Stimulated activated CD8-positive, alpha-beta memory T cell treated with anti-CD3 and anti-CD28 coated beads, Interleukin-7, amount 100 ng/mL, for 48 hours (primary cell): ENCODE data around the gene LCN6.
A peak's percentile ranks its signal among the peaks of the same experiment; 100 is the strongest.
"Not testable (repeated sequence)": the region's sequence is repeated elsewhere in the genome, so short reads cannot be mapped to it uniquely, and the experiment has no call there.

Experiments
- DNase-seq, 2 donors: peaks; one replicate each; pipeline ENCODE4 v3.0.0-alpha.2; 2020; ENCODE audit warnings: low read depth in 1 of 2; ENCODE audit errors: extremely low read depth in 1 of 2

LCN6 gene

DNA sequence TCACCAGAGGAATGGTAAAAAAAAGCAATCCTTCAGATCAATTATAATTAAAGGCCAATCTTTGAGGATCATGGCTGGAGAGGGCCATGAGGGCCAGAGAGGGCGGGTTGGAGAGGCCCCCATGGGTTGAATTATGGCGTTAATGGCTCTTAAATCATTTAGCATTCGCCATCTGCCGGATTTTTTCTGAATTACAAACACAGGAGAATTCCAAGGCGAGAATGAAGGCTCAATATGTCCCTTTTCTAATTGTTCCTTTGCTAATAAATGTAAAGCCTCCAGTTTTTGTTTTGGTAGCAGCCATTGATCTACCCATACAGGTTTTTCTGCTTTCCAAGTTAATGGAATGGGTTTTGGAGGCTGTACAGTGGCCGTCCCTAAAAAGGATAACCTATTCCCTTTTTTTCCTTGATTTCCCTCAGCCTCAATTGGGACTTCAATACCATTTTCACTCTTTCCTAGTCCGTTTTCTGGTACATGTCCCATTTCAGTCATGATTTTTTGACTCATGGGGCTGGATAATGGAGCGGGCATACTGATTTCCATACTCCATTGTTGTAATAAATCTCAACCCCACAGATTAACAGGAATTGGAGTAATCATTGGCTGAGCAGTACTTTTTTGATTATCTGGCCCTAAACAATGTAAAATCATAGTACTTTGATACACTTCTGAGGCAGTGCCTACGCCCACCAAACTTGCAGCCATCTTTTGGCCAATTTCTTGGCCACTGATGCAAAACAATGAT is 36.1 kb upstream of the LCN6 start:
- DNase-seq: no peak

DNA sequence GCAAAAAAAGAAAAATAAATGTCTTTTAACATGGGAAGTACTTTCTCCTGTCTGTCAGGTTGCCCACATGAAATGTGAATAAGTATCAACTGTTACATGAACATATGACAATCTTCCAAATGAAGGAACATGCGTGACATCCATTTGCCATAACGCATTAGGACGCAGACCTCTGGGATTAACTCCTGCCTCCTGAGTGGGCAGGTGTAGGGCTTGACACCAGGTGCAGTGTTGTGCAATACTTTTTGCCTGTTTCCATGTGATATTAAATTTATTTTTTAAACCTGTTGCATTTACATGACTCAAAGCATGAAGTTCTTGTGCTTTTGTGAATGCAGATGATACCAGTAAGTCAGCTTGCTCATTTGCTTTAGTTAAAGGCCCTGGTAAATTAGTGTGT is 34.1 kb upstream of the LCN6 start:
- DNase-seq: no peak

- DNase-seq: no peak
Measured at GRCh38 chr9:136779808-136780207, 31.5 kb upstream of the LCN6 start.

- no peak for DNase-seq
Measured at GRCh38 chr9:136777359-136777758, 29.0 kb upstream of the LCN6 start.

DNA sequence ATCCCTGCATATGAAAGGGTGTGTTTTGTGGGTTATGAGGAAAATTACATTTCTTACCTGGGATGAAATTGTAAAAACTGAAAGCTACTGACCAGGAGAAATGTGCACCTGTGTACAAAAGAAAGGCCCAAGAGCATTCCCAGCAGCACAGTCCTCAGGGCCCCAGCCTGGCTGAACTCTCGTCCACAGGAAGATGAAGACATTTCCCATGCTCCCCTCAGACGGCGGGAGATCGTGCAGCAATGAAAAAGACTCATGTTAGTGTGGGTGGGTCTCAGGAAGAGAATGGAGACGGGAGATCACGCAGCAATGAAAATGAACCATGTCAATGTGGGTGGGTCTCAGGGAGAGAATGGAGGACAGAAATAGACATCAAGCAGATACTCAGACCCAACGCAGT is 28.6 kb upstream of the LCN6 start:
- no peak for DNase-seq

DNA sequence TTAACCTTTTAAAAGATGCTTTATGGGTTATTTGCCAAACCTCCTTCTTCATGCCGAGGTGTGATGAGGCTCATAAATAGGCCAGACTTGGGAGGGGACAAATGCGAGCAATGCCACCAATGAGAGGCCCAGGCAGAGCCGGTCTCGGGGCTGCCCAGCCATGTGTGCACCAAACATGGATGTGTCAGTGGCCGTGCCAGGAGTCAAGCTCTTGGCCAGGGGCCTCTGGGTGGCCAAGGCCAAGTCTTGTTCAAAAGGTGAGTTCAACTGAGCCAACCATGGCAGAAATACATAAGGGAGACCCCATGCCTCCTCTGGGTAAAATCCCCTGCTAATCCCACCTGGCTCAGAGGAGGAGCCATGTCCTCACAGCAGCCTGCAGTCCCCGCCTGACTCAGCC is 26.9 kb upstream of the LCN6 start:
- no peak for DNase-seq

DNA sequence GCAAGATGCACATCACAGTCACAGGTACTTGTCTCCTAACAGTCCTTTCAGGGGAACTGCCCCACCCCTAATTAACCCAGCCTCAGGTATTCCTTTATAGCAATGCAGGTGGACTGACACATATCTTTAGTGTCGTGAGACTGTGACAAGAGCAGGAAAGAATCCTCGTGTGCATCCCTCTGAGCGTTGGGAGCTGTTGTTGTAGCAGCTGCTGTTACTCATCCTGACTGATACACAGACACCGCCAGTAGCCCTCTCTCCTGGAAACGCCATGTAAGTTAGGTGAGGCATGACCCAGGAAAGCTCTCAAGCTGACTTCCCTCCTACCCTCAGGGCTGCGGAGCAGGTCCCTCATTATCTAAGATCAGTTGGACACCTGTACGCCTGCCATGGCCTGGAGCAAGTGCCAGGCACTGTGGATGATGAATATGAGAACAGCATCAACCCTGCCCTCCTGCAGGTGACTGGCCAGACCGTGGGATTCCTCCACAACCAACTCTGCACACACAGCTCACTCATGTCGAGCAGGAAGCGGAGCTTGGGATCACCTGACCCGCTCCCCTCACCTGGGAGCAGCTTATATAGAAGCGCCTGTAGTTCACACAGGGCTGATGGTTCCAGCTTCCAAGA is 26.2 kb upstream of the LCN6 start:
- no peak for DNase-seq

DNA sequence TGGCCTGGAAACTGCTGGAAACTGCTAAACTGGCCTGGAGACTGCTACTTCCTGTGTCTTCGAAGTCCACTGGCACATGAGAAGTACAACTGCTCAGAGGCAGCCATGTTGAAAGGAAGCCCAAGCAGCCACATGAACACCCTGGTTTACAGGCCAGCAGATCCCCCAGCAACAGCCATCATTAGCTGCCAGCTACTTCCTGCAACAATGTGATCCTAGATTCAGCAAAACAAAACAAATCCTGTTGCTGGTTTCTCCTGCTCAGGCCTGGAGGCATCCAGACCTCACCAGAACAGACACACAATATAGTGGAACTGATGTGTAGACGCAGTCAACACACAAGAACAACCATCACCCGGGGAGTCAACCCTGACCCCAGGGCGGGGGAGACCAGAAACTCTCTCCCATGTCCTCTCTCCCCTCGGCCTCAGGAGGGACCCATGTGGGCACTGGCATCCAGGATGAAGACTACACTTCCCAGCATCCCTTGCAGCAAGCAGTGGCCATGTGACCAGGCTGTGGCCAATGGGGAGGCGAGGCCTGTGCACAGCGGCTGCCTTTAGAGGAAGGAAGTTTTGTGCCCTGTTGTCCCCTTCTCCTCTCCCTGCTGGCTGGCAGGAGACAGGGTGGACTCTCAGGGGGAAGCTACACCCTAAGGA is 25.2 kb upstream of the LCN6 start:
- DNase-seq: peak in 1 of 2 donors; percentile 29

DNA sequence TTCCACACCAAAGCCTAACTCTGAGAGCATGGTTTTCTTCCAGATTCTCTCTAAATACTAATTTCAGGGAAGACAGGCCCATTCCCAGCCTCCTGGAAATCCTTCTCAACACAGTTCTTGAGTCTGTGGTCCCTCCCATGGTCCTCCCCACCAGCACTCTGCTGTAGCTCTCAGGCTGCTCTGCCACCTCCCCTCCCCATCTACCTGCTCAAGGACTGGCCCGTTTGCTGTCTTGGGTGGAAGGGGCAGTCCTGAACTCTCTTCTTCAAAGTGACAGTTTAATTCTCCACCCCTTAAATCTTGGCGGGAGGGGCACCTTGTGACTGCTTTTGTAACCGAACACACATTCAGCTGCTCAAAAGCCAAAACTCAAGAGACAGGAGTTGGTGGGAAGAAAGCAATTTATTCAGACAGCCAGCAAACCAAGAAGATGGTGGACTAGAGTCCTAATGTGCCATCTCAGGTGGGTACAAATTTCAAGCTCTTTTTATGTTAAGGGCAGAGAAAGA is 23.6 kb upstream of the LCN6 start:
- DNase-seq: no peak

- DNase-seq: no peak
Measured at GRCh38 chr9:136769710-136770191, 21.4 kb upstream of the LCN6 start.

GRCh38 chr9:136766410-136767120 is 18.2 kb upstream of the LCN6 start:
- peak in 1 of 2 donors; percentile 28 for DNase-seq

DNA sequence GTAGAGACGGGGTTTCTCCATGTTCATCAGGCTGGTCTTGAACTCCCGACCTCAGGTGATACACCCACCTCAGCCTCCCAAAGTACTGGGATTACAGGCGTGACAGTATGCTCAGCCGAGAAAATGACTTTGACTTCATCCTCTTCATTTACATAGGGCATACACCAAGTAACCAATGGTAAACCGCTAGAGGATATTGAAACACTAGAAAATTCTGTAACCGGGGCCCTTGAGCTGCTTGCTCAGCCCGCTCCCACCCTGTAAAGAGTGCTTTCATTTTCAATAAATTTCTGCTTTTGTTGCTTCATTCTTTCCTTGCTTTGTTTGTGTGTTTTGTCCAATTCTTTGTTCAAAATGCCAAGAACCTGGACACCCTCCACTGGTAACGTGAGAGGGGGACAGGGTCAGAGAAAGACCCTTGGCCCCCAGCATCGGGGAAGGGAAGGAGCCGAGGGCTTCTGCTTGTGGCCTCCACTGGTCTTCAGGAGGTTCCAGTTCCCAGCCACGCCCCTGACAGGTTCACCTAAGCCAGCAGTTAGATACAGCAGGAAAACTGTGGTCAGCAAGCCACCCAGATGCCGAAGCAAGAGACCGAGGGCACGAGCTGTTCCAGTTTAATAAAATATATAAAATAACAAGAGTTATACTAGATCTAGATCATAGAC is 17.6 kb upstream of the LCN6 start:
- DNase-seq: not testable (repeated sequence)

DNA sequence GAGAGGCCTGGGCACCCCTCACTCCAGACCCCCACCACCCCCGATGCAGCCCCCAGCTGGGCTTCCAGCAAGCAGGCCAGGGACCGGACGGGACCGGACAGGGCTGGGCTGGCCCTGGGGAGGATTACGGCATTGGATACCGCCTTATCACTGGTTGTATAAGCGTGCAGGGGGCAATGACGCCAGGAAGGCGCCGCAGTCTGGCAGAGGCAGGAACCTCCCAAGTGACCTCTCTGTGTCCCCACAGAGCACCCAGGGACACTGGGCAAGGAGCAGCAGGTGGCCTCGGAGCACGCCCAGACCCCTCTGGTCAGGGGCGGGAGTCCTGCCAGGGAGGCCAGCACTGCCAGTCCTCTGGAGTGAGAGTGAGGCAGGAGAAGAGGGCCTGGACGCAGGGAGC is 16.7 kb upstream of the LCN6 start:
- DNase-seq: no peak

GRCh38 chr9:136764301-136764891 is 16.1 kb upstream of the LCN6 start, which contains the start of gene LCN15:
Gene LCN15, minus strand, starts transcription at chr9:136764518. Its CDS starts 30 bp downstream, at chr9:136764488.
- no peak for DNase-seq

- DNase-seq: no peak
Measured at GRCh38 chr9:136763649-136764035, 15.3 kb upstream of the LCN6 start.

DNA sequence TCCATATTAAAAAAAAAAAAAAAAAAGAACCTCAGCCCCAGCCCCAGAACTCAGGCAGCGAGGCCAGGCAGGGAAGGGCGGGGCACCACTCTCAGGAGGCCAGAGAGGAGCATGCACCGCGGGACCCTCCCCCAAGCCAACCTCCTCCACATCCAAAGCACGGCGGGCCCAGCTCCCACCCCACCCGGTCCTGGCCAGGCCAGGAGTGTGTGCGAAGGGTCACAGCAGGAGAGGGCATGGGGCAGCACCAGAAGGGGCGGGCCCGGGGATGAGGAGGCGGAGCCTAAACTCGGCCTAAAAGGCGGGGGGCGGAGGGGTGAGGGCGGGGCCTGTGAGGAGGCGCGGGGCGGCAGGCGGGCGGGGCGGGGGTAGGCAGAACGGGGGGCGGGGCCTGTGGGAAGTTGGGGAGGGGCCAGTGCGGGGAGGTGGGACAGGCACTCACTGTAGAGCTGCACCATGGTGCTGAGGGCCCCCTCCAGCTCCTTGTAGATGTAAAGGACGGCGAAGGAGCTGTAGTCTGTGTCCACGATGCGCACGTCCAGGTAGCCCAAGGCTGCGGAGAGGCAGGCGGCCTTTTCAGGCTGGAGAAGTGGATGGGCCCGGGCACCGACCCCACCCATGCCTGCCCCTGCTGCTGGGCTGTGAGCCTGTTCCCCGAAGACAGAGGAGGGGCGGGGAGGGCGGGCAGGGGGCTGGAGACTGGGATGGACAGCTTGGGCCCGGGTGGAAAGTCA is 14.8 kb upstream of the LCN6 start:
- DNase-seq: peak in 1 of 2 donors; percentile 43

- DNase-seq: no peak
Measured at GRCh38 chr9:136762221-136762691, 13.9 kb upstream of the LCN6 start.

DNA sequence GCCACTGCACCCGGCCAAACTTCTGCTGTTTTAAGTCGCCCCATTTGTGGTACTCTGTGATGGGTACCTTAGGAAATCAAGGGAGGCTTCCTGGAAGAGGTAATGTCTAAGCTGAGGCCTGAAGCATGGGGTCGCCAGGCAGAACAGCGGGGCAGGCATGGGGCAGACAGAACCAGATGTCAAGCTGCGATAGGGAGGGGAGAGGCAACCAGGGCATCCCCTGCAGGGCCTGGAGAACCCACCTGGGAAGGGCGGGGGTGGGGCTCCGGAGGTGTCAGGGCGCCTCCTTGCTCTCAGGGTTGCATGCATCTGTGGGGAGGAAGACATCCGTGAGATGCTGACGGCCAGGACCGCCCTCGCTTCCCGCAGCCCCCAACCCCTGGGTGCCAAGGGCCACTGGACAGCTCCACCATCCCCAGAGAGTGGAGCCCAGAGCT is 13.2 kb upstream of the LCN6 start:
- DNase-seq: no peak

DNA sequence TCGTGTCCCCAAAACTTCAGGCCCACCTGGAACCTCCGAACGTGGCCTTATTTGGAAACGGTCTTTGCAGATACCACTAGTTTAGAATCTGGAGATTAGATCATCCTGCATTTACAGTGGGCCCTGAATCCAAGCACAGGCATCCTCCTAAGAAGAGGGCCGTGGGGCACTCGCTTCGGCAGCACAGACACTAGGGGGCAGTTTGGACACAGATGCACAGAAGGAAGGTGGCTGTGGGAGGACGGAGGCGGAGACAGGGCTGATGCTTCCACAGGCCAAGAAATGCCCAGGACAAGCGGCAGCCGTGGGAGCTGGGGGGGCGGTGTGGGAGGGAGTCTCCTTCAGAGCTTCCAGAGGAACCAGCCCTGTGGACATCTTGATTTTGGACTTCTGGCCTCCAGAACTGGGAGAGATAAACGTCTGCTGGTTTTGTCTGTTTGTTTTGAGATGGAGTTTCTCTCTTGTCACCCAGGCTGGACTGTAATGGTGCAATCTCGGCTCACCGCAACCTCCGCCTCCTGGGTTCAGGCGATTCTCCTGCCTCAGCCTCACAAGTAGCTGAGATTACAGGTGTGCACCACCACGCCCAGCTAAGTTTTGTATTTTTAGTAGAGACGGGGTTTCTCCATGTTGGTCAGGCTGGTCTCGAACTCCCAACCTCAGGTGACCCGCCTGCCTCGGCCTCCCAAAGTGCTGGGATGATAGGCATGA is 12.7 kb upstream of the LCN6 start:
- DNase-seq: not testable (repeated sequence)
